ENCODE measurements around the gene WDR18.

DNA sequence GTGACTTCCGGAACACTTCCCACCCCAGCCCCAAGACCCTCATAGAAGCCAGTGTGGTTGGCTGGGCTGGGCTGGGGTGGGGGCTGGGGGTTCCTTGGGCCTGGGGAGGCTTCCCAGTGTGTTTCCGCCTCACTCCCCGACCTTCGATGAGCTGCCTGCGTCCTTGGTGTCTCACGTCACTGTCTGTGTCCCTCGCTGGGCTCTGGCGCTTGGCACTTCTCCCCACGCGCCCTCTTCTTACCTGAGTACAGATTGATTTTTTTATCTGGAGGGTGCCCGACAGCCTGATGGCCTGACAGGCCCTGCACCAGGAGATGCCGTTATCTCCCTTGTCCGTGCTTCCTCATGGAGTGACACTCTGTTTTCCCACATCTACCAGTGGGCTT, 8.5 kb downstream of the WDR18 start:
- TF ChIP-seq EZH2phosphoT487 (IDR thresholded peaks at IDR 0.05; ENCODE audit: low read length) (no peak), CTCF (IDR thresholded peaks at IDR 0.05; ENCODE audit: low read length) (no peak)

Measured in MM.1S (cell line).